ENCODE data around the gene CETN3.
"Not testable (repeated sequence)": the region's sequence is repeated elsewhere in the genome, so short reads cannot be mapped to it uniquely, and the experiment has no call there.

Gene CETN3

DNA sequence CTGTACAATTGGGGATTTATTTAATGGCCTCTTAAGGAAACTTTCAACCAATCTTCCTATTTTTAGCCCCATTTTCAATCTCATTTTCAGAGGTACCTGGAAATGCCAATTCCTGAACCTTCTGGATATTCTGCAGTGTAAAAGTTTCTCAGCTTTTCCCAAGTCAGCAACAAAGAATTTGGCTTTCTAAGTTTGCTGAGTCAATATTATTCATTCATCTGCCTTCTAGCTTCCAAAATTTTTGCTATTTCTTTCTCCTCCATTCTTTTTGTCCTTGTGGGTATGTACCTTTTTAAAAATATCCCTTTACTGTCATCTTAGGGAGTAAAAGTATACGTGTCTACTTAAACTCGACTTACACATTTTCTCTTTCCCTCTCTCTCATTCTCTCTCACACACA, 25.7 kb downstream of the CETN3 start:
- H3K4me3 ChIP-seq (replicated peaks; ENCODE audit: low read depth, low read length): no peak overlapping the region
- TF ChIP-seq, protein P1, sequence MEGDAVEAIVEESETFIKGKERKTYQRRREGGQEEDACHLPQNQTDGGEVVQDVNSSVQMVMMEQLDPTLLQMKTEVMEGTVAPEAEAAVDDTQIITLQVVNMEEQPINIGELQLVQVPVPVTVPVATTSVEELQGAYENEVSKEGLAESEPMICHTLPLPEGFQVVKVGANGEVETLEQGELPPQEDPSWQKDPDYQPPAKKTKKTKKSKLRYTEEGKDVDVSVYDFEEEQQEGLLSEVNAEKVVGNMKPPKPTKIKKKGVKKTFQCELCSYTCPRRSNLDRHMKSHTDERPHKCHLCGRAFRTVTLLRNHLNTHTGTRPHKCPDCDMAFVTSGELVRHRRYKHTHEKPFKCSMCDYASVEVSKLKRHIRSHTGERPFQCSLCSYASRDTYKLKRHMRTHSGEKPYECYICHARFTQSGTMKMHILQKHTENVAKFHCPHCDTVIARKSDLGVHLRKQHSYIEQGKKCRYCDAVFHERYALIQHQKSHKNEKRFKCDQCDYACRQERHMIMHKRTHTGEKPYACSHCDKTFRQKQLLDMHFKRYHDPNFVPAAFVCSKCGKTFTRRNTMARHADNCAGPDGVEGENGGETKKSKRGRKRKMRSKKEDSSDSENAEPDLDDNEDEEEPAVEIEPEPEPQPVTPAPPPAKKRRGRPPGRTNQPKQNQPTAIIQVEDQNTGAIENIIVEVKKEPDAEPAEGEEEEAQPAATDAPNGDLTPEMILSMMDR (IDR thresholded peaks at IDR 0.05; ENCODE audit: insufficient read depth, low read length, poor library complexity, severe bottlenecking): no peak
- no peaks in the 10 kb centered on the region for H3K36me3 ChIP-seq (ENCODE audit: control insufficient read depth, insufficient read depth, low read length)
- H3K27me3 ChIP-seq (replicated peaks; ENCODE audit: control insufficient read depth, insufficient read depth, low read length): no peaks in the 10 kb centered on the region
- no peak for DNase-seq (ENCODE audit: extremely low read depth, insufficient read length)

DNA sequence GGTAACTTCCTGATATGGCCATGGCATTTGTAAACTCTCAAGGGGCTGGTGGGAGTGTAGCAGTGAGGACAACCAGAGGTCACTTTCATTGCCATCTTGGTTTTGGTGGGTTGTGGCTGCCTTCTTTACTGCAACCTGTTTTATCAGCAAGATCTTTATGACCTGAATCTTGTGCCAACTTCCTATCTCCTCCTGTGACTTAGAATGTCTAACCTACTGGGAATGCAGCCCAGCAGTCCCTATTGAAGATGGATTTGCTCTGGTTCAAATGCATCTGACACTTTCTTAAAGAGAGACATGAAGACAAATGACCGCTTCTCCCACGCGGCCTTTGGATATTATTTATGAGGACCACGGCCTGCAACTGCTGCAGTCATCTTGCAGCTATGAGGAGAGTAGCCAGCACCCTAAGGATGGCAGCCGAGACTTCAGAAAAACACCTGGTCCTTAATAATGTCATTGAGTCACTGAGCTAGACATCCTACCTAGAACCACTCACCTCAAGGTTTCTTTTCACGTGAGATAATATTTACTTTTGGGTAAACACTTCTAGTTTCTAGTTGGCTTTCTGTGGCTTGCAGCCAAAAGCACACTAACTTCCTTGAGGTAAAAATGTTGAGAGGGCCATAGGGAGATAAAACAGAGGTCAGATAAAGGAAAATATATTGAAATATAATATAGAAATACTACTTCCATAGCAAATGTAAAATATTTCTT, 28.2 kb downstream of the CETN3 start:
- Histone ChIP-seq H3K4me3 (replicated peaks; ENCODE audit: low read depth, low read length) (no peak overlapping the region), H3K27me3 (replicated peaks; ENCODE audit: control insufficient read depth, insufficient read depth, low read length) (no peaks in the 10 kb centered on the region), H3K36me3 (ENCODE audit: control insufficient read depth, insufficient read depth, low read length) (no peaks in the 10 kb centered on the region)
- DNase-seq (ENCODE audit: extremely low read depth, insufficient read length): no peak
- TF ChIP-seq, protein P1 (IDR thresholded peaks at IDR 0.05; ENCODE audit: insufficient read depth, low read length, poor library complexity, severe bottlenecking): no peak

DNA sequence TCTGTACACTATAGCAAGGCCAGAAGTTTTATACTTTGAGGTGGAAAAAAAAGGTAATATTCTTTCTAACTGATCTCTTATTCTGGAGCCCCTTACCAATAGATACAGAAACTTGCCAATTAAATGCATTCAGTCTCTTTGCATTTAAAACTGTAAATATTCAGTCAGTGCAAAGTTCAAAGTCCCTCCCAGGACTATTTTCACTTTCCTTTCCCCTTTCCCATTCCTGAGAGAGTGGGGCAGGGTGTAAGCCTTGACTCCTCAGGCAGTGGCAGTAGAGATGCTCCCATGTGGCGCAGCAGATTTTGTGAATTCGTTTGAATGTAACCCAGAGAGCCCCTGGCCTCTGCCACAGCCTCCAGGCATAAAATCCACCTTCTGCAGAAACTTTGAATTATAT, 29.9 kb downstream of the CETN3 start:
- H3K27me3 ChIP-seq (replicated peaks; ENCODE audit: control insufficient read depth, insufficient read depth, low read length): no peaks in the 10 kb centered on the region
- TF ChIP-seq, protein P1 (IDR thresholded peaks at IDR 0.05; ENCODE audit: insufficient read depth, low read length, poor library complexity, severe bottlenecking): no peak
- DNase-seq (ENCODE audit: extremely low read depth, insufficient read length): no peak
- H3K4me3 ChIP-seq (replicated peaks; ENCODE audit: low read depth, low read length): no peak overlapping the region
- H3K36me3 ChIP-seq (ENCODE audit: control insufficient read depth, insufficient read depth, low read length): no peaks in the 10 kb centered on the region

DNA sequence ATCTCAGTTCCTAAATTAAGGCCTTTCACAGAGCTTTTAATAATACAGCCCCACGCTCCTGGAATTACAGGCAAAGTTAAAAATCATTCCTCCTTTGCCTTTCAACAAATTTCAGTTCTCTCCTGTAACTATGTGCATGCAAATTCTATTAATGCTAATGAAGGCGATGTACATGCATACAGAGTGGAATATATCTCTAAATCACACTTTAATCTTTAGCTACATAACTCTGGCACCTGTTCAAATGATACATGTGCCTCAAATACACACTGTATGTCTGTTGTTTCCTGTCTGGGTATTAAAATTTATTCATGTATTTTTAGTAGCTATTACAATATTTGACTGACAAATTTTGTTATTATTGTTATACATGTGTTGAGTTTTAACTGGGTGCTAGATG, 30.8 kb downstream of the CETN3 start:
- no peak overlapping the region for H3K4me3 ChIP-seq (replicated peaks; ENCODE audit: low read depth, low read length)
- TF ChIP-seq, protein P1 (IDR thresholded peaks at IDR 0.05; ENCODE audit: insufficient read depth, low read length, poor library complexity, severe bottlenecking): no peak
- H3K27me3 ChIP-seq (replicated peaks; ENCODE audit: control insufficient read depth, insufficient read depth, low read length): no peaks in the 10 kb centered on the region
- no peaks in the 10 kb centered on the region for H3K36me3 ChIP-seq (ENCODE audit: control insufficient read depth, insufficient read depth, low read length)
- no peak for DNase-seq (ENCODE audit: extremely low read depth, insufficient read length)

DNA sequence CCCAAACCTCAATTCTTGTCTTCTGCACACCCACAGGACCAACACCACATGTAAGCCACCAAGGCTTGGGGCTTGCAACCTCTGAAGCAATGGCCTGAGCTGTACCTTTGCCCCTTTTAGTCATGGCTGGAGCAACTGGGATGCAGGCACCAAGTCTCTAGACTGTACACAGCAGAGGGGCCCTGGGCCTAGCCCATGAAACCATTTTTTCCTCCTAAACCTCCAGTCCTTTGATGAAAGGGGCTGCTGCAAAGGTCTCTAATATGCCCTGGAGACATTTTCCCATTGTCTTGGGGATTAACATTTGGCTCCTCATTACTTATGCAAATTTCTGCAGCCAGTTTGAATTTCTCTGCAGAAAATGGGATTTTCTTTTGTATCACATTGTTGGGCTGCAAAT, 38.3 kb downstream of the CETN3 start:
- DNase-seq (ENCODE audit: extremely low read depth, insufficient read length); H3K27me3 ChIP-seq (replicated peaks; ENCODE audit: control insufficient read depth, insufficient read depth, low read length): not testable (repeated sequence)

DNA sequence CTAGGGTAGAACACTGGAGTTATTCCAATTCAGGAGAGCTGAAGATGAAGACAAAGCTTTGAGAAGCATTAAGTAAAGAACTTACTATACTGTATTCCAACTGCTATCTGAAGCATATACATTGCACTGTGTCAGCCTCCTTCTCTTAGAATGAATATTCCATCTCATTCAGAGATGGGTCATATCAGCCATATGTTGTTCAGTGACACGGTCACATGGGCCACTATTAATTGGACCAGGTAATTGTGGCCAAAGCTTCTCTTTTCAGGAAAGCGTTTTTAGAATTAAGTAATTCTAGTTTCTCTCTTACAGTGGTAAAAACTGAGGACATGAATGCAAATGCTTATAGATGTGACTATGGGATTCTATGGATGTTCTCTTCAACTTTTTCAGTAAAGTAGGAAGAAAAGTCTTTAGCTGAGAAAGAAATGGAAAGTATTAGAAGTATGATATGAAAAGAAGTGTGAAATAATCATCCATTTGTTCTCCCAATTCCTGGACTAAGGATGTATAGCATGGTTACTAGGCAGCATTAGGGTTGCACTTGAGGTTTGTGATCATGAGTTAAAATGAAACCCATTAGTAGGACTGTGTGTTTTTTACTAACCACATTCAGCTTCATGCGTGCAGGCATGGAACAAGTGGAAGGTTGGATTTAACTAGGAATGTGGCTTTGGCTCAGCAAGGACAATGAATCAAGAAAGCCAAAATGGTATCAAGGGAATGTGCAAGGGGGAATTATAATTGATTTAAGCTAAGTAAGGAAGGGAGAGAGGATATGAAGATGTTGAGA, 40.9 kb downstream of the CETN3 start:
- H3K27me3 ChIP-seq (replicated peaks; ENCODE audit: control insufficient read depth, insufficient read depth, low read length): no peaks in the 10 kb centered on the region
- TF ChIP-seq, protein P1 (IDR thresholded peaks at IDR 0.05; ENCODE audit: insufficient read depth, low read length, poor library complexity, severe bottlenecking): no peak
- H3K4me3 ChIP-seq (replicated peaks; ENCODE audit: low read depth, low read length): no peak overlapping the region
- peak; percentile 9 for DNase-seq (ENCODE audit: extremely low read depth, insufficient read length)
- no peaks in the 10 kb centered on the region for H3K36me3 ChIP-seq (ENCODE audit: control insufficient read depth, insufficient read depth, low read length)

More for the DNA sequence above, 38.3 kb downstream of the CETN3 start:
- H3K4me3 ChIP-seq (replicated peaks; ENCODE audit: low read depth, low read length); H3K36me3 ChIP-seq (ENCODE audit: control insufficient read depth, insufficient read depth, low read length): not testable (repeated sequence)

Measured in GM06990 (cell line).